ENCODE measurements around the gene CACNA1C.

DNA sequence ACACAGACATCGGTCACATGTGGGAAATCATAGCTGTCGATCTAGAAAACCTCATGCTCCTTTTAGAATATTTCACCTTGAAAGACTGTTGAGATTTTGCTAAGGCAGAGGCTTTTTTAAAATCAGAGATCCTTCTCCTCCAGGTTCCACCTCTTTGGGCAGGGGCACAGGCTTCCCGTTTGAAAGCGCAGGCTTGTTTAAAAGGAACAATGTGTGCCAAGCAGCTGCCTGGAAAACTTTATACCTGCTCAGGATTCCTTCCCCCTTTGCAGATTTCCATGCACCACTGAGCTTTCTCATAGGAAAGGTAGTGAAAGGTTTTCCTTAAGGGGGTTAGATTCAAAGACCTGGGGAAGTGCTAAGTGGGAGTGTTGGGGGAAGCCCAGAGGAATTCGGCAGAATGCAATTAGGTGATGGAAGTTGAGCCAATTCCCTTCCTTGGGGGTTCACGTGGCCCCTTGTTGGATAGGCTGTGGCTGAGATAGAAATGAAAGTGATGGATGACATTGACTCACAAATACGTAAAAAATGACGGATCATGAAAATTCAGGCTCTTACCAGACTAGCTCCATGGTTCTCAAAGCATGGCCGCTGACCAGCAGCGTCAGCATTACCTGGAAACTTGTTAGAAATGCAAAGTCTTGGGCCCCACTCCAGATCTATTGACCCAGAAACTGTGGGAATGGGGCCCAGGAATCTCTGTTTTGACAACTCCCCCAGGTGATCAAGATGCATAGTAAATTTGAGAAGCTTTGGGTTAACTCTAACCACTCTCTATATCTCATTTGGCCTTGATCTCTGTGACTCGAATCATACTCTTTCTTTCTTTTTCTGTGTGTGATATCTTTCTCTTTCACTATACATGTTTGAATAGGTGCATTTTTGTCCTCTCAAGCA lies 460.6 kb downstream of the CACNA1C start:
- TF ChIP-seq, protein P1, sequence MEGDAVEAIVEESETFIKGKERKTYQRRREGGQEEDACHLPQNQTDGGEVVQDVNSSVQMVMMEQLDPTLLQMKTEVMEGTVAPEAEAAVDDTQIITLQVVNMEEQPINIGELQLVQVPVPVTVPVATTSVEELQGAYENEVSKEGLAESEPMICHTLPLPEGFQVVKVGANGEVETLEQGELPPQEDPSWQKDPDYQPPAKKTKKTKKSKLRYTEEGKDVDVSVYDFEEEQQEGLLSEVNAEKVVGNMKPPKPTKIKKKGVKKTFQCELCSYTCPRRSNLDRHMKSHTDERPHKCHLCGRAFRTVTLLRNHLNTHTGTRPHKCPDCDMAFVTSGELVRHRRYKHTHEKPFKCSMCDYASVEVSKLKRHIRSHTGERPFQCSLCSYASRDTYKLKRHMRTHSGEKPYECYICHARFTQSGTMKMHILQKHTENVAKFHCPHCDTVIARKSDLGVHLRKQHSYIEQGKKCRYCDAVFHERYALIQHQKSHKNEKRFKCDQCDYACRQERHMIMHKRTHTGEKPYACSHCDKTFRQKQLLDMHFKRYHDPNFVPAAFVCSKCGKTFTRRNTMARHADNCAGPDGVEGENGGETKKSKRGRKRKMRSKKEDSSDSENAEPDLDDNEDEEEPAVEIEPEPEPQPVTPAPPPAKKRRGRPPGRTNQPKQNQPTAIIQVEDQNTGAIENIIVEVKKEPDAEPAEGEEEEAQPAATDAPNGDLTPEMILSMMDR (conservative IDR thresholded peaks at IDR 0.05; ENCODE audit: low read depth, low read length), result no peak
- no peak for TF ChIP-seq EZH2 (IDR thresholded peaks at IDR 0.05; ENCODE audit: borderline replicate concordance, low read depth, low read length, poor library complexity, severe bottlenecking)

All from A673 (cell line).